Stimulated activated CD8-positive, alpha-beta memory T cell treated with anti-CD3 and anti-CD28 coated beads, Interleukin-7, amount 100 ng/mL, for 4 hours (primary cell): ENCODE measurements around the gene WBP4.
A peak's percentile ranks its signal among the peaks of the same experiment; 100 is the strongest.
"Not testable (repeated sequence)": the region's sequence is repeated elsewhere in the genome, so short reads cannot be mapped to it uniquely, and the experiment has no call there.

Experiments
- DNase-seq, 2 donors: peaks; one replicate each; pipeline ENCODE4 v3.0.0-alpha.2; 2020; ENCODE audit warnings: low read depth in 2 of 2

The WBP4 gene

GRCh38 chr13:41061075-41061913 lies at the start of gene WBP4:
WBP4 (plus strand) TSS chr13:41061509; CDS start chr13:41061674, 165 bp downstream.
- DNase-seq, result peak; percentile 76 to 79

- DNase-seq, result no peak
Observed at GRCh38 chr13:41012536-41012935, 48.8 kb upstream of the WBP4 start.

- no peak for DNase-seq
Observed at GRCh38 chr13:41013835-41014234, 47.5 kb upstream of the WBP4 start.

GRCh38 chr13:41015920-41016319 lies 45.4 kb upstream of the WBP4 start:
- no peak for DNase-seq

GRCh38 chr13:41017159-41017558 lies 44.1 kb upstream of the WBP4 start:
- DNase-seq, result no peak

GRCh38 chr13:41017817-41018601 lies 43.3 kb upstream of the WBP4 start:
- no peak for DNase-seq

GRCh38 chr13:41018602-41018948 lies 42.7 kb upstream of the WBP4 start:
- DNase-seq, result no peak

- peak; percentile 36 to 48 for DNase-seq
Observed at GRCh38 chr13:41019011-41019487, 42.3 kb upstream of the WBP4 start, which contains the start of gene ELF1. ELF1 (minus strand) TSS chr13:41019316; CDS start chr13:40982054, 37,262 bp downstream.

GRCh38 chr13:41019578-41020347 lies 41.5 kb upstream of the WBP4 start:
- DNase-seq, result no peak

GRCh38 chr13:41025518-41025917 lies 35.8 kb upstream of the WBP4 start:
- no peak for DNase-seq

GRCh38 chr13:41026788-41027187 lies 34.5 kb upstream of the WBP4 start:
- DNase-seq, result no peak

GRCh38 chr13:41028051-41028450 lies 33.3 kb upstream of the WBP4 start:
- DNase-seq, result no peak

- DNase-seq, result no peak
Observed at GRCh38 chr13:41029629-41030028, 31.7 kb upstream of the WBP4 start.

GRCh38 chr13:41032691-41033376 lies 28.5 kb upstream of the WBP4 start:
- DNase-seq, result no peak

- no peak for DNase-seq
Observed at GRCh38 chr13:41034382-41034781, 26.9 kb upstream of the WBP4 start.

- DNase-seq, result no peak
Observed at GRCh38 chr13:41034881-41035280, 26.4 kb upstream of the WBP4 start.

- DNase-seq, result not testable (repeated sequence)
Observed at GRCh38 chr13:41036557-41036956, 24.8 kb upstream of the WBP4 start.

- no peak for DNase-seq
Observed at GRCh38 chr13:41039746-41040145, 21.6 kb upstream of the WBP4 start.

- no peak for DNase-seq
Observed at GRCh38 chr13:41040584-41041334, 20.6 kb upstream of the WBP4 start.

GRCh38 chr13:41042419-41042818 lies 18.9 kb upstream of the WBP4 start:
- not testable (repeated sequence) for DNase-seq

- no peak for DNase-seq
Observed at GRCh38 chr13:41048640-41049039, 12.7 kb upstream of the WBP4 start.
